Femur (tissue), 1 donor: ENCODE measurements around the gene RAB26.
"Not testable (repeated sequence)": the region's sequence is repeated elsewhere in the genome, so short reads cannot be mapped to it uniquely, and the experiment has no call there.

Source experiments
- DNase-seq: peaks from one replicate; pipeline ENCODE4 v3.0.0-alpha.2; 2017

Gene RAB26

GRCh38 chr16:2199095-2199494, 50.7 kb downstream of the RAB26 start:
- DNase-seq: no peak

- no peak for DNase-seq
Observed at GRCh38 chr16:2199621-2200139, 51.3 kb downstream of the RAB26 start.

- no peak for DNase-seq
Observed at GRCh38 chr16:2200313-2200712, 51.9 kb downstream of the RAB26 start.

- DNase-seq: not testable (repeated sequence)
Observed at GRCh38 chr16:2203119-2203688, 54.8 kb downstream of the RAB26 start.
